Measurements from ENCODE around the gene PRR5L.
A peak's percentile ranks its signal among the peaks of the same experiment; 100 is the strongest.

The PRR5L gene

DNA sequence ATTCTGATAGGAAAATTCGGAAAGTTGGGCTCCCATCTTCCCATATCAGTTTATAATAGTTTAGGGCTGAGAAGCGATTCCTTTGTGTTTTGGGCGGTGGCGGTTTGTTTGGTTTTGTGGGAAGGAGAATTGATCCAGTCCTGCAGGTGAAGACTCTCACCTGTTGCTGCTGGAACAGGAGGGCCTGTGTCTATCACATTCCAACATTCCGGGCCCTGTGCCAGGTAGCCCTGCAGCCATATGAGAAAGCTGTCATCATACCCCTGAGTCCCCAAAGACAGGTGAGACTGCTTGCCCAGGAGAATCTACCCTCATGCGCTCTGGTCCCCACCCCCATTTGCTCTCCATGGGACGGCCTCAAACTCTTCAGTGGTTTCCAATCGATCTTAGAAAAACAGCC lies 151.9 kb downstream of the PRR5L start:
- no peaks in the 10 kb centered on the region for H3K36me3 ChIP-seq (ENCODE audit: control insufficient read depth, insufficient read depth, low read length)
- no peak overlapping the region for H3K9ac ChIP-seq (ENCODE audit: low read length)
- no peaks in the 10 kb centered on the region for H3K27me3 ChIP-seq (ENCODE audit: control insufficient read depth, insufficient read depth, low read length)
- peaks cover 12% of the 10 kb centered on the region for H3K4me1 ChIP-seq (ENCODE audit: control insufficient read depth, insufficient read depth, low read length)
- no peak overlapping the region for H3K4me3 ChIP-seq (ENCODE audit: low read length)
- no peaks in the 10 kb centered on the region for H3K9me3 ChIP-seq (ENCODE audit: control insufficient read depth, low read length)

DNA sequence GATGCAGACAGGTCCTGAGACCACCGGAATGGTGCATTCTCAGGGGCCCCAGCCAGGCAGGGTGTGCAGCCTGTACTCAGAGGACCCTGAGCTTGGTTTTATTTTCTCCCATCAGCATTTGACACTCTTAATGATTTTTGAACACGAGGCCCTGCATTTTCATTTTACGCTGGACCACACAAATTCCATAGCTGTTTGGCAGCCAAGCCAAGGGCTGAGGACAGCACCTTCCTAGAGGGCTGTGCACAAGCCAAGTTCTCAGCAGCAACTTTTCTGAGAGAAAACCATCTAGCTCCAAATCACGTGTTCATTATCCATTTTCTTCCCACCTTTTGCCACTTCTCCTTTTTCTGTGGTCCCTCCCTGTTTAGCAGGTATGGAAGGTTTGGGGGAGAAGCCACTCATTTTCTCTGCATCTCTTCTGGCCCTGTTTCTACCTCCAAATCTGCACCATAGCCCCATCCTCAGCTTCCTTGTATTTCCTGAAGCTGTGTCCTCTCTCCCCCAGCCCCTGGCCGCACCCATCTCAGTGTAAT lies 153.5 kb downstream of the PRR5L start:
- Histone ChIP-seq H3K27me3 (ENCODE audit: control insufficient read depth, insufficient read depth, low read length) (no peaks in the 10 kb centered on the region), H3K4me3 (ENCODE audit: low read length) (no peak overlapping the region), H3K4me1 (ENCODE audit: control insufficient read depth, insufficient read depth, low read length) (peaks cover 16% of the 10 kb centered on the region), H3K9me3 (ENCODE audit: control insufficient read depth, low read length) (no peaks in the 10 kb centered on the region), H3K36me3 (ENCODE audit: control insufficient read depth, insufficient read depth, low read length) (no peaks in the 10 kb centered on the region), H3K9ac (ENCODE audit: low read length) (peak overlapping the region; percentile 45)

GRCh38 chr11:36450110-36450572 lies 154.1 kb downstream of the PRR5L start:
- H3K4me3 ChIP-seq (ENCODE audit: low read length) = no peak overlapping the region
- no peaks in the 10 kb centered on the region for H3K9me3 ChIP-seq (ENCODE audit: control insufficient read depth, low read length)
- peak overlapping the region; percentile 45 for H3K9ac ChIP-seq (ENCODE audit: low read length)
- peaks cover 16% of the 10 kb centered on the region for H3K4me1 ChIP-seq (ENCODE audit: control insufficient read depth, insufficient read depth, low read length)
- no peaks in the 10 kb centered on the region for H3K36me3 ChIP-seq (ENCODE audit: control insufficient read depth, insufficient read depth, low read length)
- H3K27me3 ChIP-seq (ENCODE audit: control insufficient read depth, insufficient read depth, low read length) = no peaks in the 10 kb centered on the region

GRCh38 chr11:36451045-36451444 lies 155.0 kb downstream of the PRR5L start:
- Histone ChIP-seq H3K27me3 (ENCODE audit: control insufficient read depth, insufficient read depth, low read length) (no peaks in the 10 kb centered on the region), H3K4me3 (ENCODE audit: low read length) (no peak overlapping the region), H3K9me3 (ENCODE audit: control insufficient read depth, low read length) (no peaks in the 10 kb centered on the region), H3K36me3 (ENCODE audit: control insufficient read depth, insufficient read depth, low read length) (no peaks in the 10 kb centered on the region), H3K9ac (ENCODE audit: low read length) (no peak overlapping the region), H3K4me1 (ENCODE audit: control insufficient read depth, insufficient read depth, low read length) (peaks cover 17% of the 10 kb centered on the region)

DNA sequence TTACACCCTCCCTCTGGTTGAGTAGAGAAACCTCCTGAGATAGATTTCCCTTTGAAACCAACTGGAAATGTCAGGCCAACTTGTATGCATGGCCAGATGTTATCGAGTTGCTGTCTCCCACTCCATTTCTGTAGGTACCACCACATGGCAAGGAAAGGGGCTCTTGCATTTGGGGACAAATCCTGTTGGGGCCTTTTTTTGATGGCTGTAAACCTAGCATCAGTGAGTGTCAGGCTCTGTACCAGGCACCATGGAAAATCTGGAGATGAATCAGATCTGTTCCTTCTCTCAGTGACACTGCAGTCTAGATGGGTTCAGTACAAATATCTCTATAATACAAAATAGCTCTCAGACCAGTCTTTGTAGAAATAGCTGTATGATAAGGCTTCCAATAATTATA lies 155.6 kb downstream of the PRR5L start:
- Histone ChIP-seq H3K9ac (ENCODE audit: low read length) (no peak overlapping the region), H3K4me1 (ENCODE audit: control insufficient read depth, insufficient read depth, low read length) (peaks cover 20% of the 10 kb centered on the region), H3K4me3 (ENCODE audit: low read length) (no peak overlapping the region), H3K36me3 (ENCODE audit: control insufficient read depth, insufficient read depth, low read length) (no peaks in the 10 kb centered on the region), H3K27me3 (ENCODE audit: control insufficient read depth, insufficient read depth, low read length) (no peaks in the 10 kb centered on the region), H3K9me3 (ENCODE audit: control insufficient read depth, low read length) (no peaks in the 10 kb centered on the region)

DNA sequence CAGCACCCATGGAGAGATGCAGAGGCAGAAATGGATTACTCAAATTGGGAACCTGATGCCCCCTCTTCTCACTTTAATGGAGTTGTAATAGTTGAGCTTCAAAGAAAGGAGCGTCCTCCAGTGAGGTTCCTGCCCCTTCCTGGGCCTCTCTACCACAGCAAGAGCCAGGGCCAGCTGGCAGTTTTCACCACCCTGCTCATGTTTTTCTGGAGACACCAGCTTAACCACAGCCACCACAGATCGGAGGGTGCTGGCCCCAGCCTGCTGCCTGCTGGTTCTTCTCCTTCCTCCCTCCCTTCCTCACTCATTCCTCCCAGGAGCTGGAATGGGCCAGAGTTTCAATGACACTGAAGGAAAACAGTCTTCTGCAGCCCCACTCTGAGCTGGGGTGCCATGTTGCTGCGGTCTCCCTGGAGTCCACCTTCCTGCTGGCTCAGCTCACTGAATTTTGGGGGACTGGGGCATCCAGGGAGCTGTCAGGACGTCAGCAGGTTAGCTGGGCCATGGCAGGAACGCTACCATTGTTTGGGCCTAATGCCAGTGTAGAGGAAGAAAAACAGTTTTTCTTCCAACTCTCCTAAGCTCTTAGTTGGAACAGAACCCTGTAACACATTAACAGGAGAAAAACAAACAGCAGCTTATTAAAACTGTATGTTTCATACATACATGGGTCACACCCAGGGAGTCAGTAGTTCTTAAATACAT lies 156.3 kb downstream of the PRR5L start:
- no peak overlapping the region for H3K9ac ChIP-seq (ENCODE audit: low read length)

GRCh38 chr11:36452961-36453360 lies 156.9 kb downstream of the PRR5L start:
- Histone ChIP-seq H3K9ac (ENCODE audit: low read length) (no peak overlapping the region), H3K36me3 (ENCODE audit: control insufficient read depth, insufficient read depth, low read length) (no peaks in the 10 kb centered on the region), H3K4me1 (ENCODE audit: control insufficient read depth, insufficient read depth, low read length) (peaks cover 20% of the 10 kb centered on the region)

More for the DNA sequence above, 156.3 kb downstream of the PRR5L start:
- Histone ChIP-seq H3K27me3 (ENCODE audit: control insufficient read depth, insufficient read depth, low read length) (no peaks in the 10 kb centered on the region), H3K4me1 (ENCODE audit: control insufficient read depth, insufficient read depth, low read length) (peaks cover 20% of the 10 kb centered on the region), H3K4me3 (ENCODE audit: low read length) (no peak overlapping the region), H3K9me3 (ENCODE audit: control insufficient read depth, low read length) (no peaks in the 10 kb centered on the region), H3K36me3 (ENCODE audit: control insufficient read depth, insufficient read depth, low read length) (no peaks in the 10 kb centered on the region)

GRCh38 chr11:36453678-36454077 lies 157.6 kb downstream of the PRR5L start:
- H3K36me3 ChIP-seq (ENCODE audit: control insufficient read depth, insufficient read depth, low read length) = no peaks in the 10 kb centered on the region
- peaks cover 20% of the 10 kb centered on the region for H3K4me1 ChIP-seq (ENCODE audit: control insufficient read depth, insufficient read depth, low read length)
- no peaks in the 10 kb centered on the region for H3K27me3 ChIP-seq (ENCODE audit: control insufficient read depth, insufficient read depth, low read length)
- no peak overlapping the region for H3K9ac ChIP-seq (ENCODE audit: low read length)
- no peak overlapping the region for H3K4me3 ChIP-seq (ENCODE audit: low read length)
- no peaks in the 10 kb centered on the region for H3K9me3 ChIP-seq (ENCODE audit: control insufficient read depth, low read length)

More at GRCh38 chr11:36452961-36453360, 156.9 kb downstream of the PRR5L start:
- no peaks in the 10 kb centered on the region for H3K9me3 ChIP-seq (ENCODE audit: control insufficient read depth, low read length)
- no peaks in the 10 kb centered on the region for H3K27me3 ChIP-seq (ENCODE audit: control insufficient read depth, insufficient read depth, low read length)
- H3K4me3 ChIP-seq (ENCODE audit: low read length) = no peak overlapping the region

DNA sequence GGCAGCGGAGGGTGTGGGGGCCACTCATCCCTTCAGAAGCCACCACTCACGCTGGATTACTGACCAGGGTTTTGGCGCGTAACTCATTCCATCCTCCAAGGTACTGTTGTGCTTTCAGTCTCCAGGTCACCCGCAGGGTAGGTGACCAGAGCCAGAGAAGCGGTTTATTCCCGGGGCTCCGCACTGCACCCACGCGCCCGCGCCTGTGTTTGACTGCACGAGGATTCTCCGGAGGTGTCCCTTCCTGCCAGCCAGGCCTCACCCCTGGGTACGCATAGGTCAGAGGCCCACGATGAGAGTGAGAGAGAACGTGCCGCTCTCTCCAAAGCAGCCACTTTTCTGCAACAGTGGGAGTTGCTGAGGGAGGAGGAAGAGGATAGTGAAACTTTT lies 158.5 kb downstream of the PRR5L start:
- Histone ChIP-seq H3K9ac (ENCODE audit: low read length) (no peak overlapping the region), H3K9me3 (ENCODE audit: control insufficient read depth, low read length) (no peaks in the 10 kb centered on the region), H3K27me3 (ENCODE audit: control insufficient read depth, insufficient read depth, low read length) (no peaks in the 10 kb centered on the region), H3K4me3 (ENCODE audit: low read length) (no peak overlapping the region), H3K4me1 (ENCODE audit: control insufficient read depth, insufficient read depth, low read length) (peaks cover 20% of the 10 kb centered on the region), H3K36me3 (ENCODE audit: control insufficient read depth, insufficient read depth, low read length) (no peaks in the 10 kb centered on the region)

- H3K4me3 ChIP-seq (ENCODE audit: low read length) = no peak overlapping the region
- H3K4me1 ChIP-seq (ENCODE audit: control insufficient read depth, insufficient read depth, low read length) = peaks cover 17% of the 10 kb centered on the region
- no peak overlapping the region for H3K9ac ChIP-seq (ENCODE audit: low read length)
- no peaks in the 10 kb centered on the region for H3K36me3 ChIP-seq (ENCODE audit: control insufficient read depth, insufficient read depth, low read length)
- H3K27me3 ChIP-seq (ENCODE audit: control insufficient read depth, insufficient read depth, low read length) = no peaks in the 10 kb centered on the region
- no peaks in the 10 kb centered on the region for H3K9me3 ChIP-seq (ENCODE audit: control insufficient read depth, low read length)
These were observed 159.0 kb downstream of the PRR5L start for GRCh38 chr11:36454941-36455631.

DNA sequence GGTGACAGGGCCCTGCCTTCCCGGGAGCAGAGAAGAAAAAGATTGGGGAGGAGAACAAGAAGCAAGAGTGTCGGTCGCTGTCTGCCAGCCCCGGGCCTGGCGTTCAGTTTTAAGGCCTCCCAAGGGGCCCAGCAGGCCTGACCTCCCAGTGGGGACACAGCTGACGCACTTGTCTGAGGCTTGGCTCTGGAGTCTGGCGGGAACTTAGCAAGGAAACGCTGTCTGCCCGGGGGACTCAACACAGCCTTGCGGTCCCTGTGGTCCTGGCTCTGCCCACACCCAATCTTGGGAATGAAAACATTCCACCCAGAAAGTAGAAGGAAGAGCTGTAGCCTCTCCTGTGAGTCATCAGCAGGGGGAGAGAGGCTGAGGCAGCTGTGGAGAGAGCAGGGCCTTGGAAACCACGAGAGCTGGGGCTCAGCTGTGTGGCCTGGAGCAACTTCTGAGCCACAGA lies 159.6 kb downstream of the PRR5L start:
- no peaks in the 10 kb centered on the region for H3K27me3 ChIP-seq (ENCODE audit: control insufficient read depth, insufficient read depth, low read length)
- no peaks in the 10 kb centered on the region for H3K9me3 ChIP-seq (ENCODE audit: control insufficient read depth, low read length)
- no peak overlapping the region for H3K9ac ChIP-seq (ENCODE audit: low read length)
- no peaks in the 10 kb centered on the region for H3K36me3 ChIP-seq (ENCODE audit: control insufficient read depth, insufficient read depth, low read length)
- no peak overlapping the region for H3K4me3 ChIP-seq (ENCODE audit: low read length)
- peaks cover 17% of the 10 kb centered on the region for H3K4me1 ChIP-seq (ENCODE audit: control insufficient read depth, insufficient read depth, low read length)

DNA sequence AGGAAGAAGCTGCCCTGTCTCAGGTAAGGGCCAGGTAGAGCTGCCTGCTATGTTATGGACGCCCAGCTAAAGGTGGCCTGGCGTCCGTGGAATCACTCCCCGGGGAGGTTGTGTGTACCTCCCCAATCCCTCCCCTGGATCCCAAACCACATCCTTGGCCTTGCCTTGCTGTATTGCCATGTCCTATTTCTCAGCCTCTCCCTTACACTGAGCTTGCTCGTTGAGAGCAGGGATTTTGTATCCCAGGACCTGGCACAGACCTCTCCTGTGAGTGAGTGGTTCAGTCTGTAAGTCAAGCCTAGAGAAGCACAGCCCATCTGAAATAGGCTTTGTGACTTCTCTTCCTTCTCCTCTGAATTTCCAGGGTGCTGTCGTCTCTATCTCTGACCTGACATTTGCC lies 160.1 kb downstream of the PRR5L start:
- Histone ChIP-seq H3K27me3 (ENCODE audit: control insufficient read depth, insufficient read depth, low read length) (no peaks in the 10 kb centered on the region), H3K9me3 (ENCODE audit: control insufficient read depth, low read length) (no peaks in the 10 kb centered on the region), H3K36me3 (ENCODE audit: control insufficient read depth, insufficient read depth, low read length) (no peaks in the 10 kb centered on the region), H3K4me3 (ENCODE audit: low read length) (no peak overlapping the region), H3K9ac (ENCODE audit: low read length) (no peak overlapping the region), H3K4me1 (ENCODE audit: control insufficient read depth, insufficient read depth, low read length) (peaks cover 17% of the 10 kb centered on the region)

Data from mucosa of stomach (tissue), 1 donor.